ENCODE data around the gene LCNL1. TPM values are rescaled to one million over a fixed set of nuclear protein-coding genes. Genes with fewer than 3 reads are reported as not detected.

Gene LCNL1
- total and polyA plus RNA-seq, 2 of the 13 experiments (the other 11 are each of a cell fraction or from before 2014, with no cell fraction given): not detected

DNA sequence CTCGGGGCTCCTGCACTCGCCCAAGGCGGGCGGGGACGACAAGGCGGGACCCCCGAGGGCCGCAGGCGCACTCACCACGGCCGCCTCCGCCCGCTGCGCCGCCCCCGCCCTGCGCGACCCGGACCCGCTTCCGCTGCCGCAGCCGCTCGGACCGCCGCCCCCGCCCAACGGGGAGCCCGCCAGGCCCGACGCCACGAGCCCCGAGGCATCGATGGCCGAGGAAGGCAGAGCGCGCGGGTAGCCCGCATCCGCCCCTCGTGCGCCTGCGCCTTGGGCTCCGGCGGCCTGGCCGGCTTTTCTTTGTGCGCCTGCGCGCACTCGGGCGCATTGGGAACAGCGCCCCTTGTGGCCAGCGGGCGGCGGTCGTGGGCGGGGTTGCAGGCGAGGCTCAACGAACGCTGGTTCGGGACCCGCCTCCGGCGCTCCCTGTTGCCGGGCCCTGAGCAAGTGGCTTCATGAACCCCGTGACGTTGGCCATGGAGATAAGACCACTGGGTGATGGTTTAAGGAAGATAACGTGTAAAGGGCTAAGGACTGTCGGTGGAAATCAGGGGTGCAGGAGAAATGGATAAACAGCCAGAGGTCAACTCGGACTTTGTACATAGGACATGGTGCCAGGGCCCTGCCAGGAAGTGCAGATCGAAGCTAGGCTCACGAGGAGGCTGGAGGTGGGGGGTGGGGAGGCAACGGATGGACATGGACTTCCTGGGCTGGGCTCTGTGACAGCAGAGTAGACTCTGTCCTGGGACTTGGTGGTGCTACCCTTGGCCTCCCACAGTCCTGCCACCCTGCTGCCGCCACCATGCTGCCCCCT, 38.1 kb upstream of the LCNL1 start, which contains the start of the genes C8G and FBXW5 (continued):
- TF ChIP-seq, protein P1, sequence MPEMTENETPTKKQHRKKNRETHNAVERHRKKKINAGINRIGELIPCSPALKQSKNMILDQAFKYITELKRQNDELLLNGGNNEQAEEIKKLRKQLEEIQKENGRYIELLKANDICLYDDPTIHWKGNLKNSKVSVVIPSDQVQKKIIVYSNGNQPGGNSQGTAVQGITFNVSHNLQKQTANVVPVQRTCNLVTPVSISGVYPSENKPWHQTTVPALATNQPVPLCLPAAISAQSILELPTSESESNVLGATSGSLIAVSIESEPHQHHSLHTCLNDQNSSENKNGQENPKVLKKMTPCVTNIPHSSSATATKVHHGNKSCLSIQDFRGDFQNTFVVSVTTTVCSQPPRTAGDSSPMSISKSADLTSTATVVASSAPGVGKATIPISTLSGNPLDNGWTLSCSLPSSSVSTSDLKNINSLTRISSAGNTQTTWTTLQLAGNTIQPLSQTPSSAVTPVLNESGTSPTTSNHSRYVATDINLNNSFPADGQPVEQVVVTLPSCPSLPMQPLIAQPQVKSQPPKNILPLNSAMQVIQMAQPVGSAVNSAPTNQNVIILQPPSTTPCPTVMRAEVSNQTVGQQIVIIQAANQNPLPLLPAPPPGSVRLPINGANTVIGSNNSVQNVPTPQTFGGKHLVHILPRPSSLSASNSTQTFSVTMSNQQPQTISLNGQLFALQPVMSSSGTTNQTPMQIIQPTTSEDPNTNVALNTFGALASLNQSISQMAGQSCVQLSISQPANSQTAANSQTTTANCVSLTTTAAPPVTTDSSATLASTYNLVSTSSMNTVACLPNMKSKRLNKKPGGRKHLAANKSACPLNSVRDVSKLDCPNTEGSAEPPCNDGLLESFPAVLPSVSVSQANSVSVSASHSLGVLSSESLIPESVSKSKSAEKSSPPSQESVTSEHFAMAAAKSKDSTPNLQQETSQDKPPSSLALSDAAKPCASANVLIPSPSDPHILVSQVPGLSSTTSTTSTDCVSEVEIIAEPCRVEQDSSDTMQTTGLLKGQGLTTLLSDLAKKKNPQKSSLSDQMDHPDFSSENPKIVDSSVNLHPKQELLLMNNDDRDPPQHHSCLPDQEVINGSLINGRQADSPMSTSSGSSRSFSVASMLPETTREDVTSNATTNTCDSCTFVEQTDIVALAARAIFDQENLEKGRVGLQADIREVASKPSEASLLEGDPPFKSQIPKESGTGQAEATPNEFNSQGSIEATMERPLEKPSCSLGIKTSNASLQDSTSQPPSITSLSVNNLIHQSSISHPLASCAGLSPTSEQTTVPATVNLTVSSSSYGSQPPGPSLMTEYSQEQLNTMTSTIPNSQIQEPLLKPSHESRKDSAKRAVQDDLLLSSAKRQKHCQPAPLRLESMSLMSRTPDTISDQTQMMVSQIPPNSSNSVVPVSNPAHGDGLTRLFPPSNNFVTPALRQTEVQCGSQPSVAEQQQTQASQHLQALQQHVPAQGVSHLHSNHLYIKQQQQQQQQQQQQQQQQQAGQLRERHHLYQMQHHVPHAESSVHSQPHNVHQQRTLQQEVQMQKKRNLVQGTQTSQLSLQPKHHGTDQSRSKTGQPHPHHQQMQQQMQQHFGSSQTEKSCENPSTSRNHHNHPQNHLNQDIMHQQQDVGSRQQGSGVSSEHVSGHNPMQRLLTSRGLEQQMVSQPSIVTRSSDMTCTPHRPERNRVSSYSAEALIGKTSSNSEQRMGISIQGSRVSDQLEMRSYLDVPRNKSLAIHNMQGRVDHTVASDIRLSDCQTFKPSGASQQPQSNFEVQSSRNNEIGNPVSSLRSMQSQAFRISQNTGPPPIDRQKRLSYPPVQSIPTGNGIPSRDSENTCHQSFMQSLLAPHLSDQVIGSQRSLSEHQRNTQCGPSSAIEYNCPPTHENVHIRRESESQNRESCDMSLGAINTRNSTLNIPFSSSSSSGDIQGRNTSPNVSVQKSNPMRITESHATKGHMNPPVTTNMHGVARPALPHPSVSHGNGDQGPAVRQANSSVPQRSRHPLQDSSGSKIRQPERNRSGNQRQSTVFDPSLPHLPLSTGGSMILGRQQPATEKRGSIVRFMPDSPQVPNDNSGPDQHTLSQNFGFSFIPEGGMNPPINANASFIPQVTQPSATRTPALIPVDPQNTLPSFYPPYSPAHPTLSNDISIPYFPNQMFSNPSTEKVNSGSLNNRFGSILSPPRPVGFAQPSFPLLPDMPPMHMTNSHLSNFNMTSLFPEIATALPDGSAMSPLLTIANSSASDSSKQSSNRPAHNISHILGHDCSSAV (CRISPR knock-in tag; IDR thresholded peaks at IDR 0.05; ENCODE audit: borderline replicate concordance): no peak
- TF ChIP-seq ERF (CRISPR knock-in tag; IDR thresholded peaks at IDR 0.05): peak; percentile 84
- TF ChIP-seq, protein P2, sequence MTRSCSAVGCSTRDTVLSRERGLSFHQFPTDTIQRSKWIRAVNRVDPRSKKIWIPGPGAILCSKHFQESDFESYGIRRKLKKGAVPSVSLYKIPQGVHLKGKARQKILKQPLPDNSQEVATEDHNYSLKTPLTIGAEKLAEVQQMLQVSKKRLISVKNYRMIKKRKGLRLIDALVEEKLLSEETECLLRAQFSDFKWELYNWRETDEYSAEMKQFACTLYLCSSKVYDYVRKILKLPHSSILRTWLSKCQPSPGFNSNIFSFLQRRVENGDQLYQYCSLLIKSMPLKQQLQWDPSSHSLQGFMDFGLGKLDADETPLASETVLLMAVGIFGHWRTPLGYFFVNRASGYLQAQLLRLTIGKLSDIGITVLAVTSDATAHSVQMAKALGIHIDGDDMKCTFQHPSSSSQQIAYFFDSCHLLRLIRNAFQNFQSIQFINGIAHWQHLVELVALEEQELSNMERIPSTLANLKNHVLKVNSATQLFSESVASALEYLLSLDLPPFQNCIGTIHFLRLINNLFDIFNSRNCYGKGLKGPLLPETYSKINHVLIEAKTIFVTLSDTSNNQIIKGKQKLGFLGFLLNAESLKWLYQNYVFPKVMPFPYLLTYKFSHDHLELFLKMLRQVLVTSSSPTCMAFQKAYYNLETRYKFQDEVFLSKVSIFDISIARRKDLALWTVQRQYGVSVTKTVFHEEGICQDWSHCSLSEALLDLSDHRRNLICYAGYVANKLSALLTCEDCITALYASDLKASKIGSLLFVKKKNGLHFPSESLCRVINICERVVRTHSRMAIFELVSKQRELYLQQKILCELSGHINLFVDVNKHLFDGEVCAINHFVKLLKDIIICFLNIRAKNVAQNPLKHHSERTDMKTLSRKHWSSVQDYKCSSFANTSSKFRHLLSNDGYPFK (CRISPR knock-in tag; IDR thresholded peaks at IDR 0.05; ENCODE audit: borderline replicate concordance): peak; percentile 46; the same call in 1 of the 2 replicates
- TF ChIP-seq, protein P3, sequence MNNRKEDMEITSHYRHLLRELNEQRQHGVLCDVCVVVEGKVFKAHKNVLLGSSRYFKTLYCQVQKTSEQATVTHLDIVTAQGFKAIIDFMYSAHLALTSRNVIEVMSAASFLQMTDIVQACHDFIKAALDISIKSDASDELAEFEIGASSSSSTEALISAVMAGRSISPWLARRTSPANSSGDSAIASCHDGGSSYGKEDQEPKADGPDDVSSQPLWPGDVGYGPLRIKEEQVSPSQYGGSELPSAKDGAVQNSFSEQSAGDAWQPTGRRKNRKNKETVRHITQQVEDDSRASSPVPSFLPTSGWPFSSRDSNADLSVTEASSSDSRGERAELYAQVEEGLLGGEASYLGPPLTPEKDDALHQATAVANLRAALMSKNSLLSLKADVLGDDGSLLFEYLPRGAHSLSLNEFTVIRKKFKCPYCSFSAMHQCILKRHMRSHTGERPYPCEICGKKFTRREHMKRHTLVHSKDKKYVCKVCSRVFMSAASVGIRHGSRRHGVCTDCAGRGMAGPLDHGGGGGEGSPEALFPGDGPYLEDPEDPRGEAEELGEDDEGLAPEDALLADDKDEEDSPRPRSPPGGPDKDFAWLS (CRISPR knock-in tag; IDR thresholded peaks at IDR 0.05; ENCODE audit: borderline replicate concordance): no peak
- TF ChIP-seq ZMYM2 (CRISPR knock-in tag; IDR thresholded peaks at IDR 0.05): peak; percentile 98
- TF ChIP-seq, protein P4, sequence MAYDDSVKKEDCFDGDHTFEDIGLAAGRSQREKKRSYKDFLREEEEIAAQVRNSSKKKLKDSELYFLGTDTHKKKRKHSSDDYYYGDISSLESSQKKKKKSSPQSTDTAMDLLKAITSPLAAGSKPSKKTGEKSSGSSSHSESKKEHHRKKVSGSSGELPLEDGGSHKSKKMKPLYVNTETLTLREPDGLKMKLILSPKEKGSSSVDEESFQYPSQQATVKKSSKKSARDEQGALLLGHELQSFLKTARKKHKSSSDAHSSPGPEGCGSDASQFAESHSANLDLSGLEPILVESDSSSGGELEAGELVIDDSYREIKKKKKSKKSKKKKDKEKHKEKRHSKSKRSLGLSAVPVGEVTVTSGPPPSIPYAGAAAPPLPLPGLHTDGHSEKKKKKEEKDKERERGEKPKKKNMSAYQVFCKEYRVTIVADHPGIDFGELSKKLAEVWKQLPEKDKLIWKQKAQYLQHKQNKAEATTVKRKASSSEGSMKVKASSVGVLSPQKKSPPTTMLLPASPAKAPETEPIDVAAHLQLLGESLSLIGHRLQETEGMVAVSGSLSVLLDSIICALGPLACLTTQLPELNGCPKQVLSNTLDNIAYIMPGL (CRISPR knock-in tag; IDR thresholded peaks at IDR 0.05; ENCODE audit: borderline replicate concordance in 1 of 2, low read depth in 1 of 2): peak in 1 of 2 experiments; percentile 87; a peak in 3 of 4 replicates
- TF ChIP-seq ZNF629 (CRISPR knock-in tag; conservative IDR thresholded peaks at IDR 0.05): no peak
- TF ChIP-seq FOXO1 (CRISPR knock-in tag; IDR thresholded peaks at IDR 0.05): 0 out of 2 replicates have a peak, but pooled peaks have one; percentile 27
- TF ChIP-seq FOXK2 (IDR thresholded peaks at IDR 0.05): peak; percentile 57; the same call in 1 of the 2 replicates
- TF ChIP-seq, protein P5, sequence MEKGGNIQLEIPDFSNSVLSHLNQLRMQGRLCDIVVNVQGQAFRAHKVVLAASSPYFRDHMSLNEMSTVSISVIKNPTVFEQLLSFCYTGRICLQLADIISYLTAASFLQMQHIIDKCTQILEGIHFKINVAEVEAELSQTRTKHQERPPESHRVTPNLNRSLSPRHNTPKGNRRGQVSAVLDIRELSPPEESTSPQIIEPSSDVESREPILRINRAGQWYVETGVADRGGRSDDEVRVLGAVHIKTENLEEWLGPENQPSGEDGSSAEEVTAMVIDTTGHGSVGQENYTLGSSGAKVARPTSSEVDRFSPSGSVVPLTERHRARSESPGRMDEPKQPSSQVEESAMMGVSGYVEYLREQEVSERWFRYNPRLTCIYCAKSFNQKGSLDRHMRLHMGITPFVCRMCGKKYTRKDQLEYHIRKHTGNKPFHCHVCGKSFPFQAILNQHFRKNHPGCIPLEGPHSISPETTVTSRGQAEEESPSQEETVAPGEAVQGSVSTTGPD (CRISPR knock-in tag; IDR thresholded peaks at IDR 0.05): no peak
